Measurements from ENCODE around the gene TTC39C. TPM values are rescaled to one million over a fixed set of nuclear protein-coding genes. Genes with fewer than 3 reads are reported as not detected.

TTC39C gene
- total and polyA plus RNA-seq, 2 donors (not counting 3 experiments of a cell fraction or from before 2014, with no cell fraction given) = 0.61 to 6.2 TPM

DNA sequence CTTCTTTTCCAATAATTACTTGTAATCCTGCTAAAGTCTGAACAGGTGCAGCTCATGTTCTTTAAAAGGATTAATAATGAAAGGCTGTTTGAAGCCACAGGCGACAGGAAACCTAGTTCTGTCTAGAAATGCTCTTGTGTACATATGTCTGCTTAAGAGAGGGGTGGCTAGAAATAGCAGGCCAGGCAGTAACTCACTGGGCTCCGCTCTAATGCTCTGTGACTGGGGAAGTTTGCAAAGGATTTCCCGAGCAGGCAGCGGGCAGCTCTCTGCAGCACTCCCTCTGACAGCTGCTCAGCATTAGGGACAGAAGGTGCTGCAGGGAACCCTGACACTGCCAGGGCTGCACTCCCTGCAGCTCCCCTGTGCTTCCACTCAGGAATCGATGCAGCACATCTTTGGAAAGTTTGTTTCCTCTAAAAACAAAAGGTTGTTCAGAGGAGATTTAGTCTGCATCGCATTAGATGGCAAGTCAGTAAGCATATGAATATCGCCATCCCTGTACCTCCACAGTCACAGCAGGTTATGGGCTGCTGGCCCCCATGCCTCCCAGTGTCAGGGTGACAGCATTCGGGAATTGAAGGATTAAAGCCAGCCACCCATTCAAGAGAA, 33.1 kb upstream of the TTC39C start:
- Histone ChIP-seq H3K4me3 (replicated peaks in 1 of 3; ENCODE audit: insufficient read depth in 1 of 3, low read depth in 1 of 3, low read length in 3 of 3) (no peak overlapping the region), H2AFZ (ENCODE audit: low read depth, low read length) (no peak overlapping the region), H3K9ac (replicated peaks; ENCODE audit: extremely low read depth, insufficient read depth, low read length) (no peak overlapping the region), H4K20me1 (replicated peaks; ENCODE audit: control insufficient read depth, extremely low read depth, insufficient read depth, low read length) (no peaks in the 10 kb centered on the region), H3K36me3 (ENCODE audit: control insufficient read depth in 2 of 2, extremely low read depth in 1 of 2, insufficient read depth in 2 of 2, low read length in 2 of 2) (no peaks in the 10 kb centered on the region), H3K27me3 (ENCODE audit: control insufficient read depth in 2 of 2, insufficient read depth in 2 of 2, low read length in 2 of 2) (peaks cover 5 to 14% of the 10 kb centered on the region in 2 experiments), H3K4me1 (ENCODE audit: control insufficient read depth, extremely low read depth, insufficient read depth, low read length) (no peaks in the 10 kb centered on the region), H3K4me2 (ENCODE audit: insufficient read depth, low read length) (no peak overlapping the region), H3K27ac (ENCODE audit: insufficient read depth, low read depth, low read length) (no peak overlapping the region), H3K9me3 (replicated peaks; ENCODE audit: control insufficient read depth, insufficient read depth, low read length) (no peaks in the 10 kb centered on the region), H3K9me1 (replicated peaks; ENCODE audit: control insufficient read depth, extremely low read depth, insufficient read depth, low read length) (no peaks in the 10 kb centered on the region), H3K79me2 (ENCODE audit: control insufficient read depth, insufficient read depth, low read length) (no peaks in the 10 kb centered on the region)
- ChIA-PET CTCF (interaction anchor here (0.8 kb wide), 1 partner anchor 63 kb away, joined by 3 read pairs; no protein-coding TSS in a partner anchor), POLR2A (no interaction called here)
- no TSS peak for BruUV-seq (replicated peaks)
- no peak for FAIRE-seq
- intact Hi-C loops (cut with micrococcal nuclease) = no loop called here
- TF ChIP-seq MYC (IDR thresholded peaks at IDR 0.05; ENCODE audit: low read depth, low read length) = no peak
- no peak for TF ChIP-seq MAX (IDR thresholded peaks at IDR 0.05; ENCODE audit: insufficient read depth, insufficient read length)
- no peak for TF ChIP-seq FOS (IDR thresholded peaks at IDR 0.05; ENCODE audit: borderline replicate concordance, insufficient read depth, low read length)
- TF ChIP-seq EZH2 (IDR thresholded peaks at IDR 0.05; ENCODE audit: borderline replicate concordance, low read depth, low read length, severe bottlenecking) = no peak
- no peak for TF ChIP-seq POLR2AphosphoS5 (IDR thresholded peaks at IDR 0.05; ENCODE audit: insufficient read depth, low read depth, low read length)
- dilution Hi-C loops (cut with MboI; ENCODE audit: extremely low pct_ligation_motif_present, low sequenced_read_pairs) = no loop called here
- no peak for DNase-seq (ENCODE audit: low read depth, low spot score)
